GM04503 (cell line): Measurements from ENCODE around the gene ARHGAP6.
"Not testable (repeated sequence)": the region's sequence is repeated elsewhere in the genome, so short reads cannot be mapped to it uniquely, and the experiment has no call there.

Experiments used
- DNase-seq: peaks from one replicate; pipeline ENCODE4 v3.0.0-alpha.2; 2012; ENCODE audit warnings: low read depth

Gene ARHGAP6

GRCh38 chrX:11293113-11293512 lies 372.6 kb downstream of the ARHGAP6 start, which contains the start of gene AMELX:
Gene AMELX, plus strand, starts transcription at chrX:11293413. Its CDS starts 1,376 bp downstream, at chrX:11294789.
- no peak for DNase-seq

DNA sequence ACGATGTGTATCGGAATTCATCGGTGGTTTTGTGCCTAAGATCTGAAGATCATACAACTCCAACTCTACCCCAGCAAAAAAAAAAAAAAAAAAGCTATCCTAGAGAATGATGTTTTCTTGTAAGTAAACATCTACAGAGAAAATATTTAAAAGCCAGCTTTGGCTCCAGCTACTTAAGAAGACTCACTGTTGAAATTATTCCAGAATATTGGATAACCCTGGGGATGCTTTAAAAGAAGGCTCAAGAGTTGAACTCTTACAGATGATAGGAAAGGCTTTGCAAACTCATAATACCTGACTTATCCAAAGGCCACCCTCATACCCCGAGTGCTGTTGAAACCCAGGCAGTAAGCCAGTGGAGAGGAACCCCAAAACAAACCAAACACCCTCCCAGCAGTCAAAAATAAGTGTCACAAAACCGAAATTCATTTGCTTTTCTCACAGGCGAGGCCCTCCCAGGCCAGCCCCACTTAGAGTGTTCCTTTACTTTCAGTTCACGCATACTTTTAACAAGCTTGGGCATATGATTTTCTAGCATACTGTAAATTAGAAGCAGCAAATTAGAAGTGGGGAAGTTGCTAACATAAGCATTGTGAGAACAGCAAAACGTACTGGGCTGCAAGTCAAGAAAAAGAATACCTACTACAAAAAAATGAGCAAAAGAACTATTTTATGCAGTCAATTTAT lies 375.2 kb downstream of the ARHGAP6 start:
- no peak for DNase-seq

DNA sequence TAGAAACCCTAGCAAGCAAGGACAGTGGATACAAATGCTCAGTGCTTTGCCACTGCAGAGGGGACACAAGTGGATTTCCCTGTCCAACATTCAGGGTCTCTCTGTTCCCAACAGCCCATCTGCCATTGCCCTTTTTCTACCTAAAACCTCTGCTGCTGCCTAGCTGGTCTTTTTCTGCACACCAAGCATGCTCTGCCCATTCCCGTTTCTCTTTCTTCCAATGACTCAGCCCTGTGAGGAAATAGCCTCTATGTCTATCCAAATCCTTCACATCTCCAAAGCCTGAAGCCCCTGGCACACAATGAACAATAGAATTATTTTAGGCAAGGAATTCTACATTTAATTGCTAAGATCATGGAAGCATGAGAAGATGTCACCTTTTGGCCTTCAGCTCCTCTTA lies 378.2 kb downstream of the ARHGAP6 start:
- no peak for DNase-seq

- no peak for DNase-seq
Observed at GRCh38 chrX:11285651-11286050, 380.1 kb downstream of the ARHGAP6 start.

- DNase-seq = no peak
Observed at GRCh38 chrX:11282043-11282442, 383.7 kb downstream of the ARHGAP6 start.

- peak; percentile 21 for DNase-seq
Observed at GRCh38 chrX:11273544-11273943, 392.2 kb downstream of the ARHGAP6 start.

DNA sequence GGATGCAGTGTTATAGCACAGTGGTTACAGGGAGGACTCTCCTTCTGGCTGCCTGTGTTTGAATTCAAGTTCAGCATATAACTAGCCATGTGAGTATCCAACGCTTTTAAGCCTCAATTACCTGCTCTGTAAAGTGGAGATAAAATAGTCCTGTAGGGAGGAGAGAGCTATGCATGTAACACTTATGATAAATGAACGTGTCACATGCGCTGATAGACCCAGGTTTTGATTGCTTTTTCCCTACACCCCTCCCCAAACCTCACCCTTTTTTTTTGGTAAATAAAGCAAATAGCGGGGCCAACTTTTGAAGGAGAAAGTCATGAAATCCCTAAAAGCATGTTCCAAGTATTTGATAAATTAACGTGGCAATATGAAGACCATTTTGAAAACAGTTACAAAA lies 392.9 kb downstream of the ARHGAP6 start:
- no peak for DNase-seq

- no peak for DNase-seq
Observed at GRCh38 chrX:11272290-11272689, 393.4 kb downstream of the ARHGAP6 start.

- DNase-seq = no peak
Observed at GRCh38 chrX:11269996-11270395, 395.7 kb downstream of the ARHGAP6 start.

DNA sequence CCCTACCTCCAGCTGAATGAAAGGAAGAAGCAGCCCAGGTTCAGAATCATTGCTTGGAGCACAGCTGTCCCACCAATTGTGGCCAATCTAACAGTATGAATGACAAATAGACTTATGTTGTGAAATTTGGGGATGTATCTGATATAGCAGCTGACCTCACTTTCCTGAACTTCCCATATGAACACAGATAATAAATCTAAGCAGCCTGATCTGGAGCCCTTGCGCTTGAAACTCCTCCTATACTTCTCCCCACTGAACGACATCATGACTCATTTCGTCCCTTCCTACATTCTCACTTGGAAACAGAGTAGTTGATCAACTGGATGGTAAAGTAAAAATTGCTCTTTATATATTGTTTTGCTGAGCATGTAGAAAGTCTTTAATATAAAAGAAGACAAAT lies 396.7 kb downstream of the ARHGAP6 start:
- DNase-seq = no peak

DNA sequence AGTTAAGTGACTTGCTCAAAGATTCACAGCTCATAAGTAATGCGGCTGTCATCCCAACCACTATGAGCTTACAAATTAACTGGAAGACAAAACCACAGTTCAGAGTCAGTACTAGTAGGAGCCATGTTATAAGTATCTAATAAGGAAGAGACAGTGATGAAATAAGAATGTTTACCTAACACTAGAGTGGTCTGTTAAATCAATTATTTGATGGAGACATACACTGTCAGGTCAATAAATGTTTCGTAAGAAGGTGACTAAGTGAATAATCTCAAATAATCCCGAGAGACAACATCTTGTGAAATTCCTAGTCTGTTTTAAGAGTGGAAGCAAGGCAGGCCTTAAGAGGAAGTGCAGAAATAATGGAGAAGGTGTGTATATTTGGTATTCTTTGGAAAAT lies 398.3 kb downstream of the ARHGAP6 start:
- no peak for DNase-seq

- no peak for DNase-seq
Observed at GRCh38 chrX:11266573-11267003, 399.1 kb downstream of the ARHGAP6 start.

- no peak for DNase-seq
Observed at GRCh38 chrX:11265352-11265751, 400.4 kb downstream of the ARHGAP6 start.

DNA sequence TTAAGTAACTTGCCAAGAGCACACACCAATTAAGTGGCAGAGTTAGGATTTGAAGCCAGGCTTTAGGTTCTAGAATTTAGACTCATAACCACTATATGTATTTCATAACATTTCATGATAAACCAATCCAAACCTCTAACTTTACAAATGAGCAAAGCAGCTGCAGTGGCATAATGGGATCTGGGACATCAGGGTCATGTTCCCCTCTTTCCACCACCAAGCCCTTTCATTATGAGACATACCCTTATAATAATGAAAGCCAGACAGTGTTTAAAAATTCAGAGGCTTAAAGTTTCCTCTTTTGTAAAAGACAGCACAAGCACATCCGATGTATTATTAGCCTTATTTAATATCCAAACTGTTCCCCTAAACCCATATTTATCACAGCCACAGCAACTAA lies 400.8 kb downstream of the ARHGAP6 start:
- DNase-seq = no peak

DNA sequence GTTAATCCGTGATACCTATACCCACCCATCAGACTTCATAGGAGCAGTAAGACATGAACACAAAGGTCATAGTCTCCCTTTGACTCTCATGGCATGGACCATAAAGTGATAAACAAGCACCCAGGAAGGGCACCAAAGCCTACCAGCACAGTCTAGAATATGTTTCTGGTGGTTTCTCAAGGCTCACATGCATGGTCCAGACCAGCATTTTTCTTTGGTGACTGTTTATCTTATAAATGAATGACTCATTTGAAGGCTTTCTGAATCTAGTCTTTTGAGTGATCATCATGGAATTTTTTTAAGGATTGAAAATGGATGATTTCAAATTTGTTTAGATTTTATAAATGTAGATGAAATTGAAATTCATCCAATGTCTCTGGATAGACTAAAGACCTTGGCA lies 404.5 kb downstream of the ARHGAP6 start:
- no peak for DNase-seq

DNA sequence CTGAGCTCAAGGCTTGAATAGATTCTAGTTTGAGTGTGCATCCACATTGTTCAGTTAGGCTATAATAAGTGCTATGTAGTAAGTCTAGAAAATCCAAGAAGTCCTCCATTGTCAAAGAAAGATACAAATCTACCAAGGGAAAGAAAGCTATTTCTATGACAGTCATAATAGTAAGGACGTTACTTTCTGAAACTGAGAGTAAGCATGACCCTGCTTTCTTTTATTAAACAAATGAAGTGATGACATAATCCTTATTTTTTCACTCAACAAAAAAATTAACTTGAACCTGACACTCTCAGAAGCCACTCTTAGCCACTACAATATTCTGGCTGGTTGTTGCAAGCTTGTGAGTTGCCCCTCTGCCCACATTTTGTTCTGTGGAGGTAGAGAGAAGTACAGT lies 406.3 kb downstream of the ARHGAP6 start:
- DNase-seq = no peak

DNA sequence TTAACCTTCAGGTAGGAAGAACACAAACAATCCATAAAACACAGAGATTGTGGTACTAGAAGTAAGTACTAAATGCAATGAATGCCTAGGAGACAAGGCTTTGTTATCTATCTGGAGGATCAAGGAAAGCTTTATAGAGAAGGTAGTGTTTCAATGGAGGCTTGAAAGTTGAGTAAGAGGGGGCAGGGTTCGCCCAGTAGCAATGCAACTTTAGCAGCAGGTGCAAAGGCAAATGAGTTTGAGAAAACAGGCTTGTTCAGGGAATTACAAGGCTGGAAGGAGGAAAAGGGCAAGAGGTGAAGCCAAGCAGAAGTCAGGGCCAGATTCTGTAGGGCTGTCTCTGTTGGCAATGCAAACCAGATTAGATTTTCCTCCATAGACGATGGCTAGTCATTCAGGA lies 408.0 kb downstream of the ARHGAP6 start:
- no peak for DNase-seq

GRCh38 chrX:11257290-11257689 lies 408.4 kb downstream of the ARHGAP6 start:
- no peak for DNase-seq

GRCh38 chrX:11254417-11255109 lies 411.2 kb downstream of the ARHGAP6 start:
- no peak for DNase-seq

DNA sequence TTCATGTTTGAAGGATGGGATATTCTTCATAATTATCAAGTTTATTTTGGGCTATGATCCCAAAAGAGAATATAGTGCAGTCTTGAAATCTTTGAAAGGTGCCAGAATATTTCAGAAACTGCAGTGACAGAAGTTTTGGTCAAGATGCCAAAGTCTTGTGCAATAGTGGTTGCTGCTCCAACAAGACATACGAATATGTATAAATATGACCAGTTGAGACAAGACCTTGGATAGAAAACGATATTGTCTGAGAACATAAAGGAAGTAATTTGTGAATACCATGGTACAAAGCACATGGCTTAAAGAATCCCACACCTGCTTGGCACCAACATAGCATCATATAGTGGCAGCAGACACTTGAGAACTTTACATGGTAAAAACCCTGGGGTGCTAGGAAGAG lies 421.1 kb downstream of the ARHGAP6 start:
- DNase-seq = no peak

DNA sequence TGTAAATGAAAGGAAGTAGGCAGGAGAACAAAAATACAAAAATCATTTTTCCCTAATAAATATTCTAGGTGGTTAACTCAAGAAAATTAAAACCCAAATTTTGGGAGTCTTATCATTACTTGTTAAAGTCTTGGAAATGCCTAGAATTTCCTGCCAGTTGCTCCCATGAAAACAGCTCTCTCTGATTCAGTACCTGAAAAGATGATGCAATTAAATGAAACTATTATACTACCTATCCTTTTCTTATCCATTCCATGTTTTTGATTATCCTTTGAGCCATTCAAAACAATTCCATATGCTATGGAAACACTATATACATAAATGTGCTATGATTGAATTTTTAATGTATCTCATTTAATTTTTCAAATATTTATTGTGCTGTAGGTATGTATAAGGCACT lies 423.0 kb downstream of the ARHGAP6 start:
- DNase-seq = no peak

- DNase-seq = no peak
Observed at GRCh38 chrX:11241720-11242119, 424.0 kb downstream of the ARHGAP6 start.

DNA sequence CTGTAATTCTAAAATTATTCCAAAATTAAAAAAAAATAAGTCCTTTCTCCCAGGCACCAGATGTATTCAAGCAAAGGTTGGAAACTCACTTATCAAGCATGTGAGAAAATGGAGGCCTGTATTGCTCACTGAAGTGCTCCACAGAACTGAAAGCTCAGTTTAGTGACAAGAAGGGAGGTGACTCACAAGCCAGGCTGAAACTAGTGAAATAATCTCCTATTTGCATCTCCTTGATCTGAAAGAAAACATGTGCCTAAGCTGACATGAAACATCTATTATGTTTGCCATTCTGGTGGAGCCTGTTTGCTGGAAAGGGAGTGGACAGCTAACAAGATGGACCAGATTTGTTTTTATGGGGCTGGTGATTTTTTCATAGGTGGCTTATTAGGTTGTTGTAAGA lies 426.5 kb downstream of the ARHGAP6 start:
- DNase-seq = peak; percentile 22

GRCh38 chrX:11235377-11235776 lies 430.3 kb downstream of the ARHGAP6 start:
- not testable (repeated sequence) for DNase-seq
